ENCODE measurements around the gene ABCG5.

DNA sequence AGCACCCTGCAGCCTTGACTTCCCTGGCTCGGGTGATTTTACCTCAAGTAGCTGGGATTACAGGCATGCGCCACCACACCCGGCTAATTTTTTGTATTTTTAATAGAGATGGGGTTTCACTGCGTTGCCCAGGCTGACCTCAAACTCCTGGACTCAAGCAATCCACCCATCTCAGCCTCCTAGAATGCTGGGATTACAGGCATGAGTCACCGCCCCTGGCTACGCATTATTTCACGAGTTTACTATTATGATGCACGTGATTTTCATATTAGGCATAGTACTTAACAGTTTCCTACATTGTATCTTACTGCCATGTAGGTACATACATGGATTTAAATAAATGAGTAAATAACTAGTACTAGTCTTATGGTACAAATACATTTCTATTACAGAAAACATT lies 60.4 kb downstream of the ABCG5 start:
- no peak for TF ChIP-seq POLR2AphosphoS5 (IDR thresholded peaks at IDR 0.05; ENCODE audit: low read depth)
- TF ChIP-seq, protein P1, sequence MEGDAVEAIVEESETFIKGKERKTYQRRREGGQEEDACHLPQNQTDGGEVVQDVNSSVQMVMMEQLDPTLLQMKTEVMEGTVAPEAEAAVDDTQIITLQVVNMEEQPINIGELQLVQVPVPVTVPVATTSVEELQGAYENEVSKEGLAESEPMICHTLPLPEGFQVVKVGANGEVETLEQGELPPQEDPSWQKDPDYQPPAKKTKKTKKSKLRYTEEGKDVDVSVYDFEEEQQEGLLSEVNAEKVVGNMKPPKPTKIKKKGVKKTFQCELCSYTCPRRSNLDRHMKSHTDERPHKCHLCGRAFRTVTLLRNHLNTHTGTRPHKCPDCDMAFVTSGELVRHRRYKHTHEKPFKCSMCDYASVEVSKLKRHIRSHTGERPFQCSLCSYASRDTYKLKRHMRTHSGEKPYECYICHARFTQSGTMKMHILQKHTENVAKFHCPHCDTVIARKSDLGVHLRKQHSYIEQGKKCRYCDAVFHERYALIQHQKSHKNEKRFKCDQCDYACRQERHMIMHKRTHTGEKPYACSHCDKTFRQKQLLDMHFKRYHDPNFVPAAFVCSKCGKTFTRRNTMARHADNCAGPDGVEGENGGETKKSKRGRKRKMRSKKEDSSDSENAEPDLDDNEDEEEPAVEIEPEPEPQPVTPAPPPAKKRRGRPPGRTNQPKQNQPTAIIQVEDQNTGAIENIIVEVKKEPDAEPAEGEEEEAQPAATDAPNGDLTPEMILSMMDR (conservative IDR thresholded peaks at IDR 0.05; ENCODE audit: low read depth in 2 of 2) = no peak
- TF ChIP-seq EZH2 (IDR thresholded peaks at IDR 0.05; ENCODE audit: low read depth, unreplicated experiment) = no peak
- TF ChIP-seq, protein P2, sequence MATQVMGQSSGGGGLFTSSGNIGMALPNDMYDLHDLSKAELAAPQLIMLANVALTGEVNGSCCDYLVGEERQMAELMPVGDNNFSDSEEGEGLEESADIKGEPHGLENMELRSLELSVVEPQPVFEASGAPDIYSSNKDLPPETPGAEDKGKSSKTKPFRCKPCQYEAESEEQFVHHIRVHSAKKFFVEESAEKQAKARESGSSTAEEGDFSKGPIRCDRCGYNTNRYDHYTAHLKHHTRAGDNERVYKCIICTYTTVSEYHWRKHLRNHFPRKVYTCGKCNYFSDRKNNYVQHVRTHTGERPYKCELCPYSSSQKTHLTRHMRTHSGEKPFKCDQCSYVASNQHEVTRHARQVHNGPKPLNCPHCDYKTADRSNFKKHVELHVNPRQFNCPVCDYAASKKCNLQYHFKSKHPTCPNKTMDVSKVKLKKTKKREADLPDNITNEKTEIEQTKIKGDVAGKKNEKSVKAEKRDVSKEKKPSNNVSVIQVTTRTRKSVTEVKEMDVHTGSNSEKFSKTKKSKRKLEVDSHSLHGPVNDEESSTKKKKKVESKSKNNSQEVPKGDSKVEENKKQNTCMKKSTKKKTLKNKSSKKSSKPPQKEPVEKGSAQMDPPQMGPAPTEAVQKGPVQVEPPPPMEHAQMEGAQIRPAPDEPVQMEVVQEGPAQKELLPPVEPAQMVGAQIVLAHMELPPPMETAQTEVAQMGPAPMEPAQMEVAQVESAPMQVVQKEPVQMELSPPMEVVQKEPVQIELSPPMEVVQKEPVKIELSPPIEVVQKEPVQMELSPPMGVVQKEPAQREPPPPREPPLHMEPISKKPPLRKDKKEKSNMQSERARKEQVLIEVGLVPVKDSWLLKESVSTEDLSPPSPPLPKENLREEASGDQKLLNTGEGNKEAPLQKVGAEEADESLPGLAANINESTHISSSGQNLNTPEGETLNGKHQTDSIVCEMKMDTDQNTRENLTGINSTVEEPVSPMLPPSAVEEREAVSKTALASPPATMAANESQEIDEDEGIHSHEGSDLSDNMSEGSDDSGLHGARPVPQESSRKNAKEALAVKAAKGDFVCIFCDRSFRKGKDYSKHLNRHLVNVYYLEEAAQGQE (IDR thresholded peaks at IDR 0.05; ENCODE audit: unreplicated experiment) = no peak
- TF ChIP-seq ZNF331 (CRISPR knock-in tag; IDR thresholded peaks at IDR 0.05; ENCODE audit: low read depth) = no peak
- TF ChIP-seq EZH2phosphoT487 (IDR thresholded peaks at IDR 0.05; ENCODE audit: unreplicated experiment) = no peak
